CD4-positive, alpha-beta T cell treated with Interleukin-4 for 1 hour (primary cell): Measurements from ENCODE around the gene ZNF609.

Experiments used
- DNase-seq, 2 donors: peaks; one replicate each; pipeline ENCODE4 v3.0.0-alpha.2; 2020 to 2022

The ZNF609 gene

GRCh38 chr15:64547275-64547674 is 86.9 kb downstream of the ZNF609 start:
- DNase-seq: no peak

- DNase-seq: no peak
Measured at GRCh38 chr15:64548235-64548634, 87.9 kb downstream of the ZNF609 start.

GRCh38 chr15:64549860-64550259 is 89.5 kb downstream of the ZNF609 start:
- DNase-seq: no peak

GRCh38 chr15:64552281-64552948 is 92.0 kb downstream of the ZNF609 start:
- DNase-seq: no peak

GRCh38 chr15:64558460-64559179 is 98.2 kb downstream of the ZNF609 start:
- no peak for DNase-seq

GRCh38 chr15:64559243-64559642 is 98.9 kb downstream of the ZNF609 start:
- no peak for DNase-seq

GRCh38 chr15:64560501-64560900 is 100.1 kb downstream of the ZNF609 start:
- DNase-seq: no peak

- no peak for DNase-seq
Measured at GRCh38 chr15:64560998-64561397, 100.6 kb downstream of the ZNF609 start.

- DNase-seq: no peak
Measured at GRCh38 chr15:64562003-64562640, 101.7 kb downstream of the ZNF609 start.

GRCh38 chr15:64566102-64566501 is 105.7 kb downstream of the ZNF609 start:
- no peak for DNase-seq

GRCh38 chr15:64566629-64567427 is 106.5 kb downstream of the ZNF609 start:
- DNase-seq: no peak

- DNase-seq: no peak
Measured at GRCh38 chr15:64568765-64569164, 108.4 kb downstream of the ZNF609 start.

GRCh38 chr15:64571857-64572291 is 111.5 kb downstream of the ZNF609 start:
- DNase-seq: no peak

- DNase-seq: no peak
Measured at GRCh38 chr15:64572856-64573255, 112.5 kb downstream of the ZNF609 start.

GRCh38 chr15:64574301-64575017 is 114.1 kb downstream of the ZNF609 start:
- no peak for DNase-seq

- DNase-seq: no peak
Measured at GRCh38 chr15:64580696-64581407, 120.5 kb downstream of the ZNF609 start.

GRCh38 chr15:64581408-64581761 is 121.0 kb downstream of the ZNF609 start:
- DNase-seq: no peak

- DNase-seq: no peak
Measured at GRCh38 chr15:64582202-64582601, 121.8 kb downstream of the ZNF609 start.

GRCh38 chr15:64583519-64583918 is 123.1 kb downstream of the ZNF609 start:
- no peak for DNase-seq

GRCh38 chr15:64583983-64584382 is 123.6 kb downstream of the ZNF609 start:
- DNase-seq: no peak

- no peak for DNase-seq
Measured at GRCh38 chr15:64586259-64586870, 126.0 kb downstream of the ZNF609 start.
